Aorta (tissue), 5 donors: ENCODE data around the gene INF2. TPM values are rescaled to one million over a fixed set of nuclear protein-coding genes. Genes with fewer than 3 reads are reported as not detected.

ENCODE experiments used
- ATAC-seq: fragments of 200-7000 bp; cut with Tn5 transposase; one replicate; pipeline ENCODE4 v1.9.1; 2022; ENCODE audit warnings: moderate library complexity; ENCODE audit not compliant: low FRiP score
- DNase-seq, 2 donors: peaks; one replicate each; pipeline ENCODE4 v3.0.0-alpha.2; 2020
- H3K27ac ChIP-seq, 2 donors: one replicate each; pipeline ENCODE4 v1.5.1; 2013; ENCODE audit warnings: low read length in 2 of 2, mild to moderate bottlenecking in 2 of 2, moderate library complexity in 2 of 2, control low read depth in 1 of 2, inconsistent platforms in 1 of 2, low read depth in 1 of 2
- H3K27me3 ChIP-seq, 2 donors: one replicate each; pipeline ENCODE4 v1.6.1; 2013; ENCODE audit warnings: control low read depth in 1 of 2, low read length in 1 of 2, mild to moderate bottlenecking in 1 of 2, moderate library complexity in 1 of 2; ENCODE audit not compliant: insufficient read depth in 2 of 2, control insufficient read depth in 1 of 2
- H3K36me3 ChIP-seq, 2 donors: one replicate each; pipeline ENCODE4 v1.6.1; 2013; ENCODE audit warnings: control low read depth in 1 of 2, low read length in 1 of 2, mild to moderate bottlenecking in 1 of 2; ENCODE audit not compliant: insufficient read depth in 2 of 2, control insufficient read depth in 1 of 2
- H3K4me1 ChIP-seq, 2 donors: one replicate each; pipeline ENCODE4 v1.6.1; 2013; ENCODE audit warnings: low read length in 2 of 2, control low read depth in 1 of 2, mild to moderate bottlenecking in 1 of 2, moderate library complexity in 1 of 2; ENCODE audit not compliant: insufficient read depth in 2 of 2, control insufficient read depth in 1 of 2
- H3K4me3 ChIP-seq, 2 donors: one replicate each; pipeline ENCODE4 v1.5.1; 2013; ENCODE audit warnings: low read length in 2 of 2, control low read depth in 1 of 2, mild to moderate bottlenecking in 1 of 2
- H3K9me3 ChIP-seq: one replicate; pipeline ENCODE4 v1.6.1; 2013; ENCODE audit warnings: mild to moderate bottlenecking, low read length; ENCODE audit not compliant: control insufficient read depth
- WGBS, 2 donors: extraction: QIAGEN DNeasy Blood & Tissue Kit; methylation state at CpG; one replicate each; pipeline ENCODE4 v1.1.7; 2013; 5-methylcytosine and 5-hydroxymethylcytosine counted together
- intact Hi-C, 2 donors: fragments of 100-400 bp; cut with DNase I; formaldehyde crosslinking; loops; one replicate each; pipeline versions ENCODE4 v1.14.2 to v1.15.0; 2022
- polyA plus RNA-seq, 2 donors: library from polyadenylated mRNA; stranded (reverse); fragments of 200-250 nt; gene quantifications; one replicate each; pipeline ENCODE4 v1.2.3, GENCODE V29; 2013
- total RNA-seq, 2 donors: library from RNA; stranded (reverse); fragmentation: NEBNext Ultra II Directional; extraction: Animal tissue kit (Norgen Biotek cat#: 25700); gene quantifications; one replicate each; pipeline ENCODE4 v1.2.1, GENCODE V29; 2021
- donor health status: healthy with polysubstance abuse.
- donor health status: Bipolar disorder and iron deficiency.
- donor health status: DM: no; HTN: no; CAD: no.
- donor health status: DM: no; HTN: no; CAD: no.
- donor health status: DM: yes; HTN: yes; CAD: no.

The INF2 gene
- total and polyA plus RNA-seq, 4 donors = 31.9 to 185 (median 93.2) TPM

- H3K27me3 ChIP-seq = no peaks in the 10 kb centered on the region
- no peak overlapping the region for H3K4me3 ChIP-seq
- ATAC-seq (no peak), DNase-seq (no peak)
- peaks cover 0 to 5% of the 10 kb centered on the region in 2 donors for H3K36me3 ChIP-seq
- 49 to 52% methylated on average over 14 of the region's 14 CpGs for WGBS, 2 donors
- no peak overlapping the region for H3K27ac ChIP-seq
- H3K4me1 ChIP-seq = no peaks in the 10 kb centered on the region
- intact Hi-C loops = no loop called here
- no peaks in the 10 kb centered on the region for H3K9me3 ChIP-seq
Measured at GRCh38 chr14:104700225-104700651, 10.8 kb downstream of the INF2 start.

- ATAC-seq = no peak
- no peak overlapping the region for H3K27ac ChIP-seq
- 87 to 88% methylated on average over 22 of the region's 22 CpGs for WGBS, 2 donors
- H3K9me3 ChIP-seq = no peaks in the 10 kb centered on the region
- intact Hi-C loops = no loop called here
- H3K4me3 ChIP-seq = no peak overlapping the region
- no peaks in the 10 kb centered on the region for H3K27me3 ChIP-seq
- no peak for DNase-seq
- no peaks in the 10 kb centered on the region for H3K4me1 ChIP-seq
- peaks cover 0 to 5% of the 10 kb centered on the region in 2 donors for H3K36me3 ChIP-seq
Measured at GRCh38 chr14:104700747-104701217, 11.4 kb downstream of the INF2 start.

GRCh38 chr14:104701383-104702076 lies 12.1 kb downstream of the INF2 start:
- intact Hi-C loops = no loop called here
- H3K4me3 ChIP-seq = no peak overlapping the region
- DNase-seq (no peak), ATAC-seq (no peak)
- WGBS, 2 donors = 89 to 91% methylated on average over 46 of the region's 46 CpGs
- H3K27ac ChIP-seq = no peak overlapping the region
- H3K27me3 ChIP-seq = no peaks in the 10 kb centered on the region
- no peaks in the 10 kb centered on the region for H3K4me1 ChIP-seq
- H3K9me3 ChIP-seq = no peaks in the 10 kb centered on the region
- H3K36me3 ChIP-seq = peaks cover 0 to 5% of the 10 kb centered on the region in 2 donors

- WGBS, 2 donors = 81 to 86% methylated on average over 12 of the region's 12 CpGs
- intact Hi-C loops = no loop called here
- ATAC-seq = no peak
Measured at GRCh38 chr14:104702106-104702505, 12.7 kb downstream of the INF2 start.

GRCh38 chr14:104702673-104703072 lies 13.3 kb downstream of the INF2 start:
- peaks cover 0 to 5% of the 10 kb centered on the region in 2 donors for H3K36me3 ChIP-seq
- H3K4me3 ChIP-seq = no peak overlapping the region
- H3K9me3 ChIP-seq = no peaks in the 10 kb centered on the region
- H3K27me3 ChIP-seq = no peaks in the 10 kb centered on the region
- H3K4me1 ChIP-seq = no peaks in the 10 kb centered on the region
- no peak overlapping the region for H3K27ac ChIP-seq
- no peak for DNase-seq
- WGBS, 2 donors = 72 to 85% methylated on average over 3 to 4 of the region's 4 CpGs
- intact Hi-C loops = no loop called here
- ATAC-seq = no peak

More at GRCh38 chr14:104702106-104702505, 12.7 kb downstream of the INF2 start:
- Histone ChIP-seq H3K27ac (no peak overlapping the region), H3K9me3 (no peaks in the 10 kb centered on the region), H3K36me3 (peaks cover 0 to 5% of the 10 kb centered on the region in 2 donors), H3K4me1 (no peaks in the 10 kb centered on the region), H3K4me3 (no peak overlapping the region), H3K27me3 (no peaks in the 10 kb centered on the region)
- DNase-seq = no peak

- H3K27me3 ChIP-seq = no peaks in the 10 kb centered on the region
- ATAC-seq (no peak), DNase-seq (no peak)
- 94 to 95% methylated on average over 28 of the region's 28 CpGs for WGBS, 2 donors
- no peak overlapping the region for H3K27ac ChIP-seq
- H3K4me1 ChIP-seq = no peaks in the 10 kb centered on the region
- H3K9me3 ChIP-seq = no peaks in the 10 kb centered on the region
- H3K36me3 ChIP-seq = peaks cover 0 to 5% of the 10 kb centered on the region in 2 donors
- intact Hi-C loops = no loop called here
- H3K4me3 ChIP-seq = no peak overlapping the region
Measured at GRCh38 chr14:104703269-104703668, 13.9 kb downstream of the INF2 start.

GRCh38 chr14:104704252-104704651 lies 14.8 kb downstream of the INF2 start:
- Histone ChIP-seq H3K9me3 (no peaks in the 10 kb centered on the region), H3K27ac (no peak overlapping the region), H3K27me3 (no peaks in the 10 kb centered on the region), H3K36me3 (peaks cover 0 to 5% of the 10 kb centered on the region in 2 donors), H3K4me1 (no peaks in the 10 kb centered on the region), H3K4me3 (no peak overlapping the region)
- DNase-seq (no peak), ATAC-seq (no peak)
- 97 to 99% methylated on average over 22 of the region's 22 CpGs for WGBS, 2 donors
- intact Hi-C loops = no loop called here

- Histone ChIP-seq H3K4me1 (no peaks in the 10 kb centered on the region), H3K27ac (no peak overlapping the region), H3K36me3 (peaks cover 0 to 5% of the 10 kb centered on the region in 2 donors), H3K9me3 (no peaks in the 10 kb centered on the region), H3K4me3 (no peak overlapping the region), H3K27me3 (no peaks in the 10 kb centered on the region)
- ATAC-seq (no peak), DNase-seq (no peak)
- intact Hi-C loops = loop anchor here in 1 of 2 donors (5.0 kb wide), 1 partner anchor 38 kb away; no protein-coding TSS in a partner anchor
- 91 to 93% methylated on average over 16 to 21 of the region's 21 CpGs for WGBS, 2 donors
Measured at GRCh38 chr14:104705340-104706047, 16.1 kb downstream of the INF2 start.
